Endothelial cell of umbilical vein (primary cell): ENCODE measurements around the gene MYO1E. TPM values are rescaled to one million over a fixed set of nuclear protein-coding genes. Genes with fewer than 3 reads are reported as not detected.

Experiments used
- BruUV-seq: library from RNA; stranded (reverse); fragments of 400-500 nt; replicated peaks from 2 replicates; lab custom pipeline; 2021; lab: Mats Ljungman, UMichigan
- CTCF ChIA-PET: fragments of 300-600, 350-600 bp; sonication (Branson Sonifier 250); formaldehyde crosslinking; loops from one replicate; lab custom pipeline; 2021; ENCODE audit warnings: antibody characterized with exemption, inconsistent platforms; lab: Charles Lee
- POLR2A ChIA-PET: fragments of 300-600, 350-600 bp; sonication (Branson Sonifier 250); formaldehyde crosslinking; loops from one replicate; lab custom pipeline; 2021; ENCODE audit warnings: antibody characterized with exemption, inconsistent platforms; lab: Charles Lee
- DNase-seq: peaks from one replicate; pipeline ENCODE4 v3.0.0-alpha.2; 2011; ENCODE audit warnings: low read depth, low spot score
- FAIRE-seq: peaks from 2 replicates; lab custom pipeline; 2011; peaks lifted over from hg19 to GRCh38; lab: Jason Lieb, UNC
- H2AFZ ChIP-seq: 2 replicates; pipeline ENCODE4 v1.6.0; 2012; ENCODE audit warnings: low read depth, low read length, control low read depth, inconsistent platforms
- H3K27ac ChIP-seq: 2 replicates; pipeline ENCODE4 v1.5.1; 2011; ENCODE audit warnings: low read depth, mild to moderate bottlenecking, control low read depth, low read length, moderate library complexity; ENCODE audit not compliant: insufficient read depth
- H3K27me3 ChIP-seq, 2 experiments: 2 replicates each; pipeline versions ENCODE4 v1.6.0 to v1.6.1; 2011; ENCODE audit warnings: low read length in 2 of 2, mixed read lengths in 1 of 2; ENCODE audit not compliant: control insufficient read depth in 2 of 2, insufficient read depth in 2 of 2
- H3K36me3 ChIP-seq, 2 experiments: 2 replicates in 1 of 2; 3 replicates in 1 of 2; pipeline ENCODE4 v1.5.1; 2011; ENCODE audit warnings: low read length in 2 of 2, mild to moderate bottlenecking in 1 of 2, moderate library complexity in 1 of 2; ENCODE audit not compliant: control insufficient read depth in 2 of 2, insufficient read depth in 2 of 2; ENCODE audit errors: extremely low read depth in 1 of 2
- H3K4me1 ChIP-seq: 3 replicates; pipeline ENCODE4 v1.5.1; 2011; ENCODE audit warnings: mild to moderate bottlenecking, low read length; ENCODE audit not compliant: control insufficient read depth, insufficient read depth; ENCODE audit errors: extremely low read depth
- H3K4me2 ChIP-seq: 2 replicates; pipeline ENCODE4 v1.6.1; 2011; ENCODE audit warnings: low read length, control low read depth, mixed read lengths; ENCODE audit not compliant: insufficient read depth
- H3K4me3 ChIP-seq, 3 experiments: fragments of 200-600 bp in 1 of 3; sonication (generic), shearing (Covaris generic) in 1 of 3; replicated peaks in 1 of 3; 2 replicates each; pipeline ENCODE4 v1.5.1; 2011 to 2016; ENCODE audit warnings: control low read depth in 3 of 3, low read length in 3 of 3, mild to moderate bottlenecking in 2 of 3, inconsistent platforms in 1 of 3, low read depth in 1 of 3, moderate library complexity in 1 of 3; ENCODE audit not compliant: insufficient read depth in 1 of 3
- H3K79me2 ChIP-seq: 2 replicates; pipeline ENCODE4 v1.6.0; 2012; ENCODE audit warnings: low read length, inconsistent platforms; ENCODE audit not compliant: control insufficient read depth, insufficient read depth
- H3K9ac ChIP-seq: replicated peaks from 2 replicates; pipeline ENCODE3; 2011; ENCODE audit warnings: low read length, control low read depth; ENCODE audit not compliant: insufficient read depth; ENCODE audit errors: extremely low read depth
- H3K9me1 ChIP-seq: replicated peaks from 3 replicates; pipeline ENCODE4 v1.6.0; 2011; ENCODE audit warnings: mild to moderate bottlenecking, low read length; ENCODE audit not compliant: control insufficient read depth, insufficient read depth; ENCODE audit errors: extremely low read depth
- H3K9me3 ChIP-seq: replicated peaks from 2 replicates; pipeline ENCODE4 v1.5.1; 2012; ENCODE audit warnings: low read length, inconsistent platforms; ENCODE audit not compliant: control insufficient read depth, insufficient read depth
- H4K20me1 ChIP-seq: replicated peaks from 2 replicates; pipeline ENCODE3; 2011; ENCODE audit warnings: mild to moderate bottlenecking, low read length; ENCODE audit not compliant: control insufficient read depth, insufficient read depth; ENCODE audit errors: extremely low read depth
- EZH2 ChIP-seq: IDR thresholded peaks from 2 replicates; pipeline ENCODE4 v1.6.1; 2012; ENCODE audit warnings: borderline replicate concordance, low read depth, mild to moderate bottlenecking, moderate library complexity, low read length, inconsistent platforms; ENCODE audit not compliant: severe bottlenecking
- FOS ChIP-seq: IDR thresholded peaks from 2 replicates; pipeline ENCODE4 v1.6.1; 2011; ENCODE audit warnings: mild to moderate bottlenecking, low read length, moderate library complexity, borderline replicate concordance; ENCODE audit not compliant: insufficient read depth
- GATA2 ChIP-seq: IDR thresholded peaks from 2 replicates; pipeline ENCODE4 v1.7.0; 2011; ENCODE audit warnings: low read depth, mild to moderate bottlenecking, moderate library complexity, mixed read lengths, low read length; ENCODE audit not compliant: insufficient read length, insufficient read depth
- JUN ChIP-seq: IDR thresholded peaks from 2 replicates; pipeline ENCODE4 v1.6.1; 2011; ENCODE audit warnings: borderline replicate concordance, low read depth; ENCODE audit not compliant: insufficient read length, insufficient read depth
- MYC ChIP-seq: IDR thresholded peaks from one replicate; pipeline ENCODE4 v1.6.1; 2011; ENCODE audit warnings: mild to moderate bottlenecking, low read depth, low read length
- POLR2A ChIP-seq: IDR thresholded peaks from 2 replicates; pipeline ENCODE4 v1.6.1; 2012; ENCODE audit warnings: low read depth, mild to moderate bottlenecking, control low read depth, low read length
- POLR2AphosphoS5 ChIP-seq: IDR thresholded peaks from 2 replicates; pipeline ENCODE4 v1.6.1; 2012; ENCODE audit warnings: low read depth, mild to moderate bottlenecking, control low read depth, low read length, moderate library complexity; ENCODE audit not compliant: insufficient read depth
- dilution Hi-C: fragments of 300-500 bp; cut with MboI; formaldehyde crosslinking; loops from one replicate; pipeline ENCODE4 v1.15.0; 2019; ENCODE audit warnings: low sequenced_read_pairs; ENCODE audit not compliant: extremely low pct_ligation_motif_present
- intact Hi-C: fragments of 100-400 bp; cut with micrococcal nuclease; formaldehyde crosslinking; loops from one replicate; pipeline ENCODE4 v1.10.0; 2022
- polyA plus RNA-seq, 4 experiments: library from polyadenylated mRNA; depleted of rRNA in 3 of 4; stranded (reverse) in 3 of 4; unstranded in 1 of 4; fragments of >200 nt; gene quantifications; 2 replicates each; pipeline versions ENCODE4 v1.2.1 to v1.2.3, GENCODE V29; 2011 to 2012; ENCODE audit warnings: missing spikeins in 1 of 4
- total RNA-seq: library from RNA; stranded (reverse); gene quantifications from 2 replicates; pipeline ENCODE4 v1.2.3, GENCODE V29; 2021
- TF ChIP-seq, protein P1 (sequence below): IDR thresholded peaks from 2 replicates; pipeline ENCODE4 v1.6.1; 2011; ENCODE audit not compliant: insufficient read depth, insufficient read length
- TF ChIP-seq, protein P2 (sequence below), 2 donors: IDR thresholded peaks; 1 replicate in 1 of 2; 2 replicates in 1 of 2; pipeline ENCODE4 v1.5.1; 2011; ENCODE audit warnings: low read length in 2 of 2, mild to moderate bottlenecking in 2 of 2, moderate library complexity in 2 of 2, control low read depth in 1 of 2, inconsistent platforms in 1 of 2, low read depth in 1 of 2; ENCODE audit not compliant: insufficient read depth in 1 of 2; ENCODE audit errors: extremely low read depth in 1 of 2

The MYO1E gene
- total and polyA plus RNA-seq, 2 donors (not counting 3 experiments of a cell fraction or from before 2014, with no cell fraction given) = 31.6 to 218 TPM

DNA sequence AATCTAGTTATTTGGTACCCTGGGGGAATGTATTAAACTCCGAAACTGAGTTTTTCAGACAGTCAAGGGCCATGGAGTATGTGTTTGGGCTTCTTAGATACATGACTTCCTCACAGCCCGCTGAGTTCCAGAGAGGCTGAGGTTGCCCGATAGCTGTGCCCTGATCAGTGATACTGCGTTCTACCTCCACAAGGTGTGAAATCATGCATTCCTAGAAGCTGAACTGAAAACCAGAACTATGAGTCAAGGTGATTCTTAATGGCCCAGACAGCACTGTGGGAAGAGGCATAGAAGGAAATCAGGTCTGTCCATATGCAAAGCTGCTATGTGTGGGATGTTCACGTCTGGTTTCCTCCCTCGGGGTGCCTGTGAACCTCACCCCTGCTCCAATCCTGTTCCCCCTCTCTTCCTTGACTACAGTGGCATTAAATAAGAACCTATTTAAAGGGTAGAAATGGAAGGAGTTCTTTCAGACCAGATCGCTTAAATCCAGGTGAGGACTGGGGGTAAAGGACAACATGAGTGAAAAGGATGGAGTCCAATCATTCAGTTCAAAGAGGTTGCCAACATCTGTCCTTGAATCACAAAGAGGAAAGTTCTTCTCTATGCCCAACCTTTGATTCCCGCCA is 74.3 kb downstream of the MYO1E start:
- Histone ChIP-seq H2AFZ (no peak overlapping the region), H3K79me2 (peaks cover 59% of the 10 kb centered on the region), H3K36me3 (no peaks in the 10 kb centered on the region), H3K4me2 (no peak overlapping the region), H3K27me3 (no peaks in the 10 kb centered on the region), H3K4me3 (no peak overlapping the region), H3K9me1 (no peaks in the 10 kb centered on the region), H3K9me3 (no peaks in the 10 kb centered on the region), H3K27ac (no peak overlapping the region), H4K20me1 (no peaks in the 10 kb centered on the region), H3K4me1 (peaks cover 51% of the 10 kb centered on the region), H3K9ac (no peak overlapping the region)
- FAIRE-seq (no peak), DNase-seq (no peak)
- dilution Hi-C loops = no loop called here
- no TSS peak for BruUV-seq
- TF ChIP-seq JUN = no peak
- TF ChIP-seq, protein P1, sequence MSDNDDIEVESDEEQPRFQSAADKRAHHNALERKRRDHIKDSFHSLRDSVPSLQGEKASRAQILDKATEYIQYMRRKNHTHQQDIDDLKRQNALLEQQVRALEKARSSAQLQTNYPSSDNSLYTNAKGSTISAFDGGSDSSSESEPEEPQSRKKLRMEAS = no peak
- TF ChIP-seq EZH2 = no peak
- no peak for TF ChIP-seq FOS
- no peak for TF ChIP-seq GATA2
- TF ChIP-seq POLR2A = no peak
- TF ChIP-seq, protein P2, sequence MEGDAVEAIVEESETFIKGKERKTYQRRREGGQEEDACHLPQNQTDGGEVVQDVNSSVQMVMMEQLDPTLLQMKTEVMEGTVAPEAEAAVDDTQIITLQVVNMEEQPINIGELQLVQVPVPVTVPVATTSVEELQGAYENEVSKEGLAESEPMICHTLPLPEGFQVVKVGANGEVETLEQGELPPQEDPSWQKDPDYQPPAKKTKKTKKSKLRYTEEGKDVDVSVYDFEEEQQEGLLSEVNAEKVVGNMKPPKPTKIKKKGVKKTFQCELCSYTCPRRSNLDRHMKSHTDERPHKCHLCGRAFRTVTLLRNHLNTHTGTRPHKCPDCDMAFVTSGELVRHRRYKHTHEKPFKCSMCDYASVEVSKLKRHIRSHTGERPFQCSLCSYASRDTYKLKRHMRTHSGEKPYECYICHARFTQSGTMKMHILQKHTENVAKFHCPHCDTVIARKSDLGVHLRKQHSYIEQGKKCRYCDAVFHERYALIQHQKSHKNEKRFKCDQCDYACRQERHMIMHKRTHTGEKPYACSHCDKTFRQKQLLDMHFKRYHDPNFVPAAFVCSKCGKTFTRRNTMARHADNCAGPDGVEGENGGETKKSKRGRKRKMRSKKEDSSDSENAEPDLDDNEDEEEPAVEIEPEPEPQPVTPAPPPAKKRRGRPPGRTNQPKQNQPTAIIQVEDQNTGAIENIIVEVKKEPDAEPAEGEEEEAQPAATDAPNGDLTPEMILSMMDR (IDR thresholded peaks at IDR 0.05; ENCODE audit: extremely low read depth in 1 of 2, insufficient read depth in 1 of 2, low read depth in 1 of 2, low read length in 2 of 2) = no peak
- TF ChIP-seq MYC = no peak
- no peak for TF ChIP-seq POLR2AphosphoS5
- ChIA-PET POLR2A (no interaction called here), CTCF (interaction anchor here (1.1 kb wide), 1 partner anchor 51 kb away, joined by 3 read pairs; no protein-coding TSS in a partner anchor)
- intact Hi-C loops = loop anchor here (5.0 kb wide), 1 partner anchor 51 kb away; no protein-coding TSS in a partner anchor
